ENCODE results near the gene SYNGR3. TPM values are rescaled to one million over a fixed set of nuclear protein-coding genes. Genes with fewer than 3 reads are reported as not detected.

The SYNGR3 gene
- total RNA-seq = 0.25 and 0.87 TPM in 2 replicates

GRCh38 chr16:1989209-1990100 is at the start of gene SYNGR3:
Gene SYNGR3, plus strand, starts transcription at chr16:1989970. Its CDS starts 133 bp downstream, at chr16:1990103.

DNA sequence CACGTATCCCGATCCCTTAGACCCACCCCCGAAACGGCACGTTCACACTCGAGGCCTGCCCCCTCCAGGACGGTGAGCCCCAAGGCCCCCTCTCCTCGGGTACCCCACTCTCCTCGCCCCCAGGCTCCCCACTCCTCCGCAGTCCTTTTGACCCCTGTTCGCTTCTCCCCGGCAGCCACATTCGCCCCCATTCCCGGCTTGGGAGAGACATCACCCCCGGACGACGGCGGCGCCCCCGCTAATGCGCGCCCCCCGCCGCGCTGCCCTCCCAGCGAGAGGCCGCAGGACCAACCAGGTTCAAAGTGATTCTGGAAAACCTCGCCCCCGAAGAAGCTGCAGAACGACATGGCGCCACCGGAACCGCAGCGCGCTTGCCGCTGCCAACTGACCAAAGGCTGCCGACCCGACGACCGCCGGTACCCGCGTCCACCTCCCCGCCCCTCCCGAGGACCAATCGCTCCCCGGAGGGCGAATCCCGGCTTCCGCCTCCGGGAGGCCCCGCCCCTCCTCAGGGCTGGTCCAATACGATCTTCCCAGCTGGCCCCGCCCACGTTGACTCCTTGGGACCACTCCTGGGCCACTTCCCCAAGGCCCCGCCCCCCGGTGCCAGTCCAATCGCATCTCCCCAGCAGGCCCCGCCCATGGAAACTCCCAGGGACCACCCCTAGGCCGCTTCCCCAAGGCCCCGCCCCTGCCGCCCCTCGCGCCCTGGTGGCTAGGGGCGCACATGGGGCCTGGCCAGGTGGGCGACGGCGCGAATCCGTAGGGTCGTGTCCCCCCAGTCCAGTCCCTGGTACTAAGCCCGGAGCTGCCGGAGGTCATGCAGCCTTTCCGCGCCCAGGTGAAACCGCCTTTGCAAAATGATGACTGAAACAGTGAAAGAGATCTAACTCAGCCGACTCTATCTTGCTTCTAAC is 46.7 kb upstream of the SYNGR3 start, which contains the start of gene MSRB1:
Gene MSRB1, minus strand, starts transcription at position 390 of the 917 bp plus-strand sequence. Its CDS starts 43 bp downstream, at position 347.

GRCh38 chr16:1959269-1960039 is 30.3 kb upstream of the SYNGR3 start, which contains the start of gene NDUFB10:
Gene NDUFB10, plus strand, starts transcription at chr16:1959538. Its CDS starts 87 bp downstream, at chr16:1959625.

GRCh38 chr16:1964506-1965395 is 25.0 kb upstream of the SYNGR3 start, which contains the start of gene RPS2:
Gene RPS2, minus strand, starts transcription at chr16:1964826. Its CDS starts 201 bp downstream, at chr16:1964625.

DNA sequence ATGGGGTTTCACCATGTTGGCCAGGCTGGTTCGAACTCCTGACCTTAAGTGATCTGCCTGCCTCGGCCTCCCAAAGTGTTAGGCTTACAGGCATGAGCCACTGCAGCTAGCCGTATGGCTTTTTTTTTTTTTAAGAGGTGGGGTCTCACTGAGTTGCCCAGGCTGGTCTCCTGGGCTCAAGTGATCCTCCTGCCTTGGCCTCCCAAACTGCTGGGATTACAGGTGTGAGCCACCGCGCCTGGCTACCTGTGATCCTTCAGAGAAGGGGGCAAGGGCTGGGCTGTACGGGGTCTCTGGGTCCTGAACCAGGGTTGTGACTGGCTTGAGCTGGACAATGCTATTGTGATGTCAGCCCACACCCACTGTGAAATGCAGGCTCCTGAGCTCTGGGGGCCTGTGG is 23.3 kb upstream of the SYNGR3 start, which contains the start of gene RNF151:
Gene RNF151, plus strand, starts transcription at position 397 of the 400 bp plus-strand sequence. CDS start 26 bp downstream, outside the sequence.

GRCh38 chr16:1971796-1972489 is 17.8 kb upstream of the SYNGR3 start, which contains the start of gene TBL3:
Gene TBL3, plus strand, starts transcription at chr16:1972053. Its CDS starts 112 bp downstream, at chr16:1972165.

DNA sequence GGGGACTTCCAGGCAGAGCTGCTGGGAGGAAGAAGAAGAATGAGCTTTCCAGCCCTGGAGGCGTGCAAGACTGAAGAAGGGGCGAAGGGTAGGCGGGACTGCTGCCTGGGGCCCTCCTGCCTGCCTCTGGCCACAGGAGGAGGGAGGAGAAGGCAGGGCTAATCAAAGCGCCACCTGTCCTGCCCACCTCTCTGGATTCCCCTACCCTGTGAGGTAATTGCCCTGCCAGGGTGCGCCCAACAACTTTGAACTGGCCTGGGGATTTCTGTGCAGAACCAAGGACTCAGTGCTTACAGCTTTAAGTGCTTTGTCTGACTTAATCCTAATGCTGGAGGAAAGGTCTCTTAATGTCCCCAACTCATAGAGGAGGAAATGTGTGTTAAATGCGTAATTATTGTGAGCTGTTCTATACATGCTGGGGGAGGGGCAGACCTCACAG is 8.4 kb upstream of the SYNGR3 start, which contains the start of gene NOXO1:
Gene NOXO1, minus strand, starts transcription at position 72 of the 439 bp plus-strand sequence. CDS start 290 bp downstream, outside the sequence.

GRCh38 chr16:1983544-1984346 is 6.0 kb upstream of the SYNGR3 start, which contains the start of gene GFER:
Gene GFER, plus strand, starts transcription at chr16:1984193. Its CDS starts 26 bp downstream, at chr16:1984219.

DNA sequence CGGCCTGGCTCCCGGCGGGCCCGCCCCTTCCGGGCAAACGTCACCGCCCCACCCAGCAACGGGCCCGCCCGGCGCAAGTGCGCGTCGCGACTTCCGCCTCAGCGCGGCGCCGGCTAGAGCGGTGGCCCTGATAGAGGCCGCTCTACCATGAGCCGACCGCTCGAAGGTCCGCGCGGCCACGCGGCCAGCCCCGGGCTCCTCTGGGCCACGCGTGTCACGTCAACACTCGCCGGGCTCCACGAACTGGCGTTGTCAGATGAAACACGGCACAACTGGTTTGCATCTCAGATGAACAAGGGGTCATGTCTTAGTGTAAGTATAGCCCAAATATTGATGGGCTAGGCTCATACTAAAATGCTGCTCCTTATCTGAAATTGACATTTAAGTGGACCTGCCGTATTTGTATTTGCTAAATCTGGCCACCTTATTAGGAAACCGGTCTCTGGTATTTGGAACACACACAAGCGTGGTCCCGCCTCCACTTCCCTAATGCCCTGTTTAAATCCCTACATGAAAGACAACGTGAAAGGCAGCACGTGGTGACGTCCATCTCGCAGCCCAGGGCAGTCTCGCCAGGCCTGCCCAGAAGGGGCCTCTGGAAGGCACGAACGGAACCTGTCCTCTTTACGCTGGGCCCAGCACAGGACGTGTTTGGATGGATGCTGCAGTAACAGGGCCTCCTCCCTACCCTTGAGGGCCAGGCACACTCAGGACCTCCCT is 20.2 kb downstream of the SYNGR3 start, which contains the start of gene ZNF598:
Gene ZNF598, minus strand, starts transcription at position 31 of the 720 bp plus-strand sequence.

DNA sequence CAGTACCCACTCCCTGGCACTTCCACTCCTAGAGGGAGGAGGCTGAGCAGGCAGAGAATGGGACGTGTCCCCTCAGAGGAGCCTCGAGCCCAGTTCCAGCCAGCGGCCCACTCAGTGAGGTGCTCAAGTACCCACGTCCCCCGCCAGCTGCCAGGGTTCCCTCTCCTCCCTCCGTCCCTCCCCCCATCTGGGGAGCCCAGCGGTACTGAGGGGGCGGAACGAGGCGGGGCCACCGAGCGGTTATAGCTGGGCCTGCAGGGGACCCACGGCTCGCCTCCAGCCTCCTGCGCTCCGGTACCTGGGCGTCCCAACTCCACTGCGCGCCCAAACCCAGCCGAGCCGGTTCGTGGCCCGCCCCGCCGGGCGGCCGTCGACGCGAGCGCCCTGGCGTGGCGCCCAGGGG is 29.7 kb downstream of the SYNGR3 start, which contains the start of gene NPW:
Gene NPW, plus strand, starts transcription at position 268 of the 403 bp plus-strand sequence.

GRCh38 chr16:2026461-2027023 is 36.8 kb downstream of the SYNGR3 start, which contains the start of gene NHERF2:
Gene NHERF2, plus strand, starts transcription at chr16:2026902. Its CDS starts 104 bp downstream, at chr16:2027006.

Other genes with a start within 250 kb of the SYNGR3 start
- gene NME3, start 218.4 kb upstream of the SYNGR3 start, total RNA-seq = 61.8 and 63.7 TPM in 2 replicates
- gene EME2, start 217.2 kb upstream of the SYNGR3 start, total RNA-seq = 2.8 and 4.3 TPM in 2 replicates
- 150 and 160 TPM in 2 replicates for gene MRPS34, start 216.8 kb upstream of the SYNGR3 start, total RNA-seq
- gene SPSB3, start 207.4 kb upstream of the SYNGR3 start, total RNA-seq = 36.9 and 43.6 TPM in 2 replicates
- gene NUBP2, start 207.0 kb upstream of the SYNGR3 start, total RNA-seq = 118 and 164 TPM in 2 replicates
- not detected in 2 replicates for gene IGFALS, start 196.3 kb upstream of the SYNGR3 start, total RNA-seq
- gene HAGH, start 163.1 kb upstream of the SYNGR3 start, total RNA-seq = 106 and 119 TPM in 2 replicates
- 70.9 and 86.8 TPM in 2 replicates for gene FAHD1, start 162.8 kb upstream of the SYNGR3 start, total RNA-seq
- gene MEIOB, start 117.8 kb upstream of the SYNGR3 start, total RNA-seq = not detected in 2 replicates
- gene HS3ST6, start 71.6 kb upstream of the SYNGR3 start, total RNA-seq = not detected in 2 replicates
- gene MSRB1, start 46.8 kb upstream of the SYNGR3 start, total RNA-seq = 10.1 and 13.7 TPM in 2 replicates
- not detected in 2 replicates for gene RPL3L, start 35.3 kb upstream of the SYNGR3 start, total RNA-seq
- 312 and 315 TPM in 2 replicates for gene NDUFB10, start 30.4 kb upstream of the SYNGR3 start, total RNA-seq
- gene RPS2, start 25.1 kb upstream of the SYNGR3 start, total RNA-seq = 2,922 and 2,947 TPM in 2 replicates
- gene RNF151, start 23.1 kb upstream of the SYNGR3 start, total RNA-seq = not detected in 2 replicates
- gene TBL3, start 17.9 kb upstream of the SYNGR3 start, total RNA-seq = 79.4 and 104 TPM in 2 replicates
- 1.00 TPM in 1 of 2 replicates, not detected in the other for gene NOXO1, start 8.5 kb upstream of the SYNGR3 start, total RNA-seq
- gene GFER, start 5.8 kb upstream of the SYNGR3 start, total RNA-seq = 15.4 and 15.9 TPM in 2 replicates
- 55.6 and 61.8 TPM in 2 replicates for gene ZNF598, start 19.9 kb downstream of the SYNGR3 start, total RNA-seq
- 2.5 and 3.1 TPM in 2 replicates for gene NPW, start 29.8 kb downstream of the SYNGR3 start, total RNA-seq
- gene NHERF2, start 36.9 kb downstream of the SYNGR3 start, total RNA-seq = 236 and 238 TPM in 2 replicates
- 45.7 and 53.0 TPM in 2 replicates for gene NTHL1, start 57.9 kb downstream of the SYNGR3 start, total RNA-seq
- 35.2 and 36.0 TPM in 2 replicates for gene TSC2, start 58.0 kb downstream of the SYNGR3 start, total RNA-seq
- gene PKD1, start 145.9 kb downstream of the SYNGR3 start, total RNA-seq = 37.0 and 46.6 TPM in 2 replicates
- gene RAB26, start 158.7 kb downstream of the SYNGR3 start, total RNA-seq = 0.13 and 1.3 TPM in 2 replicates
- gene TRAF7, start 165.8 kb downstream of the SYNGR3 start, total RNA-seq = 81.7 and 89.8 TPM in 2 replicates
- not detected in 2 replicates for gene CASKIN1, start 206.6 kb downstream of the SYNGR3 start, total RNA-seq
- gene MLST8, start 215.5 kb downstream of the SYNGR3 start, total RNA-seq = 66.0 and 79.9 TPM in 2 replicates
- gene BRICD5, start 220.9 kb downstream of the SYNGR3 start, total RNA-seq = 1.7 and 7.1 TPM in 2 replicates
- 25.6 and 31.4 TPM in 2 replicates for gene PGP, start 224.9 kb downstream of the SYNGR3 start, total RNA-seq
- gene E4F1, start 233.6 kb downstream of the SYNGR3 start, total RNA-seq = 25.5 and 34.3 TPM in 2 replicates
- gene DNASE1L2, start 246.5 kb downstream of the SYNGR3 start, total RNA-seq = not detected in 2 replicates